Vagina (tissue), 2 donors: ENCODE data around the gene ARHGAP8.

ENCODE experiments used
- POLR2AphosphoS5 ChIP-seq, 2 donors: sonication (generic); formaldehyde crosslinking; IDR thresholded peaks; one replicate each; pipeline ENCODE4 v1.9.0; 2017; ENCODE audit warnings: antibody characterized with exemption in 2 of 2, mild to moderate bottlenecking in 2 of 2, low read depth in 1 of 2; ENCODE audit not compliant: insufficient read depth in 1 of 2
- TF ChIP-seq, protein P1 (sequence below), 3 experiments: fragments of 450-650 bp in 2 of 3; fragments of 200-600 bp in 1 of 3; sonication (generic) in 1 of 3; IDR thresholded peaks; one replicate each; pipeline ENCODE4 v1.5.1; 2017 to 2019; ENCODE audit warnings: antibody characterized with exemption in 3 of 3, mild to moderate bottlenecking in 2 of 3, moderate library complexity in 2 of 3

DNA sequence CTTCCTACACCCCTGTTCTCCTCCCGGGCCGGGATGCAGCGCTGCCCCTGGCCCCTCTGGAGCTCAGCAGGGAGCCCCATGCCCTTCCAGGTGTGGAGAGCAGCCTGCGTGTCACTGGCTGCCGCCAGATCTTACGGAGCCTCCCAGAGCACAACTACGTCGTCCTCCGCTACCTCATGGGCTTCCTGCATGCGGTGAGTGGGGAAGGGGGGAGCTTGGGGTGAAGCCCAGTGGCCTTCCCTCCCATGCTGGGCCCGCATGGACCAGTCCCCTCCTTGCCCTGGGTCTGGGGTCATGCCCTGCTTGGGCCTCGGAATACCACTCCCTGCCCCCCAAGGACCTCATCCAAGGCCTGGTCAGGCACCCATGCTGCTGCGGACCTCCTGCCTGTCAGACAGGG is 107.3 kb downstream of the ARHGAP8 start:
- TF ChIP-seq, protein P1, sequence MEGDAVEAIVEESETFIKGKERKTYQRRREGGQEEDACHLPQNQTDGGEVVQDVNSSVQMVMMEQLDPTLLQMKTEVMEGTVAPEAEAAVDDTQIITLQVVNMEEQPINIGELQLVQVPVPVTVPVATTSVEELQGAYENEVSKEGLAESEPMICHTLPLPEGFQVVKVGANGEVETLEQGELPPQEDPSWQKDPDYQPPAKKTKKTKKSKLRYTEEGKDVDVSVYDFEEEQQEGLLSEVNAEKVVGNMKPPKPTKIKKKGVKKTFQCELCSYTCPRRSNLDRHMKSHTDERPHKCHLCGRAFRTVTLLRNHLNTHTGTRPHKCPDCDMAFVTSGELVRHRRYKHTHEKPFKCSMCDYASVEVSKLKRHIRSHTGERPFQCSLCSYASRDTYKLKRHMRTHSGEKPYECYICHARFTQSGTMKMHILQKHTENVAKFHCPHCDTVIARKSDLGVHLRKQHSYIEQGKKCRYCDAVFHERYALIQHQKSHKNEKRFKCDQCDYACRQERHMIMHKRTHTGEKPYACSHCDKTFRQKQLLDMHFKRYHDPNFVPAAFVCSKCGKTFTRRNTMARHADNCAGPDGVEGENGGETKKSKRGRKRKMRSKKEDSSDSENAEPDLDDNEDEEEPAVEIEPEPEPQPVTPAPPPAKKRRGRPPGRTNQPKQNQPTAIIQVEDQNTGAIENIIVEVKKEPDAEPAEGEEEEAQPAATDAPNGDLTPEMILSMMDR (IDR thresholded peaks at IDR 0.05): no peak
- no peak for TF ChIP-seq POLR2AphosphoS5 (IDR thresholded peaks at IDR 0.05; ENCODE audit: insufficient read depth in 1 of 2, low read depth in 1 of 2)
